ENCODE measurements around the gene HSPG2.

DNA sequence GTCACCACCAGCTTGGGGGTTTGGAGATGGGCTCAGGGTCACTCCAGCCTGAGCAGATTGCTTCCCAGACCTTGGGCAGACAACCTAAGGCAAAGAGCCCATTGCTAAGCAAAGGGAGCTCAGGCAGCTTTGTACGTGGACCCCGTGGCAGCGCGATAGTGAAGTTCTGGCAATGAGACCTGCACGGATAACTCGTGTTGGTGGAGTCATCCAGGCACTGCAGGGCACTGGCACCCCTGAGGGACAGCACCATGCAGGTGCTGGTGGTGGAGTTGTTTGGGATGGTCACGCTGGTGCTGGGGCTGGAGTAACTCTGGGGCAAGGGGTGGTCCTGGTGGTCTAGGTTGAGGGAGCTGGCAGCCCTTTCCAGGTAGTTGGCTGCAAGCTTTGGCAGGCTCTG is 13.6 kb upstream of the HSPG2 start:
- TF ChIP-seq, protein P1, sequence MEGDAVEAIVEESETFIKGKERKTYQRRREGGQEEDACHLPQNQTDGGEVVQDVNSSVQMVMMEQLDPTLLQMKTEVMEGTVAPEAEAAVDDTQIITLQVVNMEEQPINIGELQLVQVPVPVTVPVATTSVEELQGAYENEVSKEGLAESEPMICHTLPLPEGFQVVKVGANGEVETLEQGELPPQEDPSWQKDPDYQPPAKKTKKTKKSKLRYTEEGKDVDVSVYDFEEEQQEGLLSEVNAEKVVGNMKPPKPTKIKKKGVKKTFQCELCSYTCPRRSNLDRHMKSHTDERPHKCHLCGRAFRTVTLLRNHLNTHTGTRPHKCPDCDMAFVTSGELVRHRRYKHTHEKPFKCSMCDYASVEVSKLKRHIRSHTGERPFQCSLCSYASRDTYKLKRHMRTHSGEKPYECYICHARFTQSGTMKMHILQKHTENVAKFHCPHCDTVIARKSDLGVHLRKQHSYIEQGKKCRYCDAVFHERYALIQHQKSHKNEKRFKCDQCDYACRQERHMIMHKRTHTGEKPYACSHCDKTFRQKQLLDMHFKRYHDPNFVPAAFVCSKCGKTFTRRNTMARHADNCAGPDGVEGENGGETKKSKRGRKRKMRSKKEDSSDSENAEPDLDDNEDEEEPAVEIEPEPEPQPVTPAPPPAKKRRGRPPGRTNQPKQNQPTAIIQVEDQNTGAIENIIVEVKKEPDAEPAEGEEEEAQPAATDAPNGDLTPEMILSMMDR (conservative IDR thresholded peaks at IDR 0.05; ENCODE audit: low read length), result no peak
- TF ChIP-seq EZH2phosphoT487 (IDR thresholded peaks at IDR 0.05; ENCODE audit: borderline replicate concordance, low read depth, low read length), result no peak
